NCI-H1436 (cell line): Measurements from ENCODE around the gene CAPN5.
A peak's percentile ranks its signal among the peaks of the same experiment; 100 is the strongest.

Experiments used
- DNase-seq: peaks from one replicate; lab custom pipeline; 2025; lab: John Stamatoyannopoulos, UW

The CAPN5 gene

GRCh38 chr11:77065878-77066228 lies 918 bp upstream of the CAPN5 start:
- DNase-seq = peak; percentile 12

- DNase-seq = no peak
Observed at GRCh38 chr11:77067861-77068443, 1.2 kb downstream of the CAPN5 start.

GRCh38 chr11:77068457-77069335 lies 1.9 kb downstream of the CAPN5 start:
- no peak for DNase-seq

GRCh38 chr11:77069336-77069968 lies 2.7 kb downstream of the CAPN5 start:
- DNase-seq = peak; percentile 4

- no peak for DNase-seq
Observed at GRCh38 chr11:77069969-77070582, 3.3 kb downstream of the CAPN5 start.

DNA sequence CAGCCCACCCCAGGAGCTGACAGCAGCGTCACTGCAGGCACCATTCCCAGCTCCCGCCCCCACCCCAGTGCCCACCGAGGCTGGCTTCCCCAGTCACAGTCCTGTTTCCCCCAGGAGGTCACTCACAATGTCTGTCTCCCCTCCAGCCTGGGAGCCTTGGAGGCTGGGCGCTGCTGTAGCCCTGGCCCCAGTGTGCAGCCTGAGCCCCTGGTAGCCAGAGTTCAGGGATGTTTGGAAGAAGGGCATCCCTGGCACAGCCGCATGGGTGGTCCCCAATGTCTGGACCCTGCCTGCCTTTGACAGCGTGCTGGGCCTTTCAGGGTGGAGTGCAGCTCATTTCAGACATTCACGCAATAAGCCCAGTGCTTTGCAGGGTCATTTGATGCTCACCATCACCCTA lies 4.3 kb downstream of the CAPN5 start:
- no peak for DNase-seq

- DNase-seq = no peak
Observed at GRCh38 chr11:77071671-77072605, 5.2 kb downstream of the CAPN5 start.

GRCh38 chr11:77072851-77073327 lies 6.1 kb downstream of the CAPN5 start:
- no peak for DNase-seq

GRCh38 chr11:77073328-77074001 lies 6.7 kb downstream of the CAPN5 start:
- no peak for DNase-seq

GRCh38 chr11:77074205-77074604 lies 7.4 kb downstream of the CAPN5 start:
- DNase-seq = no peak

DNA sequence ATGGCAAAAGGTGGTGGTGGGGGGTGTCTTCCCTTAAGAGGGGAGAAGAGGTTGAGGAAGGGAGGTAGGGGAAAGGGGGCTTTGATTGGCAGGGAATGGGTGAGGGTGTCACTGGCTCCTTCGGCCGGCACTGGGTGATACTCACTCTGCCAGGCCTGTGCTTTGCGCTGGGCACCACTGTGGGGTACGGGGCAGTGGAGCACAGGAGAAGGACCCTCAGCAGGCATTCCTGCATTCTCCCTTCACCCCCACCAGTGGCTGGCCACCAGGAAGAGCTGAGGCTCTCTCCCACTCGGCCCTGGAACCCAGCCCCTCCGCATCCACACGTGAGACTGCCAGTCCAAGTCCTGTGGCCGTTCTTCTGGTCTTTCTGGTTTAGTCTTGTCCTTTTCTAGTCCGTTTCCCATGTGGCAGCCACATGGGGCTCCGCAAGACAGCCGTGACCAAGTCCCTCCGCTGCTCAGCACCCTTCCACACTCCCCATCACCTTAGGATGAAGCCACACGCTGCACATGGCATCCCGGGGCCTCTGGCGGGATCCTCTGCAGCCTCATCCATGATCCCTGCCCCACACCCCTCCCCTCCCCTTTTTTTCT lies 8.0 kb downstream of the CAPN5 start:
- DNase-seq = no peak

- no peak for DNase-seq
Observed at GRCh38 chr11:77075425-77075905, 8.7 kb downstream of the CAPN5 start.

DNA sequence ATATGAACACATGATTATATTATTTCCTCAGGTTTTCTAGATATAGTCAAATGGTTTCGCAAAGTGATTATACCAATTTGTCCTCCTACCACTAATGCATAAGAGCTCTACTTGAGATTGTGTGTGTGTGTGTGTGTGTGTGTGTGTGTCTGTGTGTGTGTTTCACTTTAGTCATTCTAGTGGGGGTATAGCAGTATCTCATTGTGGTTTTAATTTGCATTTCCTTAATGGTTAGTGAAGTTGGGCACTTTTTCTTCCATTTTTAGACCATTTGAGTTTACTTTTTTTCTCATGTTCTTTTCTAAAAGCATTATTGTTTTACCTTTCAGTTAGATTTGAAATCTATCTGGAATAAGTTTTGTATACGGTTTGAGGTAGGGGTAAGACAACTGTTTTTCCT lies 12.9 kb downstream of the CAPN5 start:
- DNase-seq = no peak

GRCh38 chr11:77080643-77081210 lies 14.0 kb downstream of the CAPN5 start:
- DNase-seq = no peak

- DNase-seq = no peak
Observed at GRCh38 chr11:77081381-77081851, 14.6 kb downstream of the CAPN5 start.

DNA sequence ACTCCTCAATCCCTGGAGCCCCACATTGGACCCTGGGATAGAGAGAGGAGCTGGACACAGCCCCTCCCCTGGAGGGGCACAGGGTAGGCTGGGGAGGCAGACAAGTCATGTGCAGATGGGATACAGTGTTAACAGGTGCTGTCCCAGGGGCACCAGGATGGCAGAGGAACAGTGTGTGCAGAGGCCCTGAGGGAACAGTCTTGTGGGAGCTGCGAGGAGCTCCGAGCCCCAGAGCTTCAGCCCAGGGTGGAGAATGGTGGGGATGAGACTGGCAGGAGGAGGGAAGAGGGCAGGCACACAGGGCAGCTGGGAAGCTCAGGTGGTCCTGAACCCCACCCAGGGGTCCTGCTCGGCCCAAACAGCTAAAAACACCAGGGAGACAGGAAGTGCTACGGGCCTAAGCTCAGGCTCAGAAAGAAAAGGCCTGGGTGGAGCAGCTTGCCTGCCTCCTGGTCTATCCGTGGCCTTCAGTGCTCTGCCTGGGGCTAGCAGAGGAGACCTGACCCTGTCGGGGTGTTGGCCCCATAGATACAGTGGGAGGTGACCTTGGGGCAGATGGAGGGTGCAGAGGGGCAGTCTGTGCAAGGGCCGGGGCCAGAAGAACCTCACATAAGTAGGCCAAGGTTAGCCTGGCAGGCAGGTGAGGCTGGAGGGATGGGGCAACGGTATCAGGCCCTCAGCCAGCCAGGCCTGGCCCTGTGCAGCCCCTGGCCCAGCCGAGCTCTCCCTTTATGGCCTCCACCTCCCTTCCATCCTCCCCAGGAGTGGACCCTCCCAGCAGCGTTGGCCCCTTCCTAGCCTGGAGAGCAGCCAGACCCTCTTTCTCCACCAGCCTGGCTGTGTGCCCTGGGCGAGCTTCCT lies 15.4 kb downstream of the CAPN5 start:
- no peak for DNase-seq

- no peak for DNase-seq
Observed at GRCh38 chr11:77082838-77083565, 16.2 kb downstream of the CAPN5 start.

DNA sequence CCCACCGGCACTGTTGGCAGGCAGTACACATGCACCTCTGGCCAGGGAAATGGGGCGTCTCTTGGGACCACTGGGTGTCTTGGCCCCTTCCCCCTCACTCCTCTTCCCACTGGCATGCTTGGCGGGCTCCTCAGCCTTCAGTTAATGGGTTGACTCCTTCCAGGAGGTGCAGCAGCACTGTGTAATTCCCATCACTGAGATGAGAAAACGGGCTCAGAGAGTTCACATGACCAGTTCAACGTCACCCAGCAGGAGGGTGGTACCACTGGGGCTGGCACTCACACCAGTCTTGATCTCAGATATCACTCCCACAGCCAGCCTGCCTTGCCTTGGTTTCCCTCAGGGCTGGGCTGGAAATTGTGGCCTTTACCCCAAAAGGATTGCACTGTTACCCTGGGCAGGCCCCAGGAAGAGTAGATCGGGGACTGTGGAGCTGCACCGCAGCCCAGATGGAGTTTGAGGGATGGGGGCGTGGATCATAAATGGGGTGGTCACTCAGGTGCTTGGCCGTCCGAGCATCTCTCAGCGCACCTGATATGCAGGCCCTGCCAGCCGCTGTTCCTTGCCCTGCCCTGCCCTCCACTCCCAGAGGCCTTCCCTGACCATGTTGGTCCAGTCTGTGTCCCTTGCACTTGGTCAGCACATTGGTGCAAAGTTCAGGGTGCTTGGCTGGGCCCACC lies 16.9 kb downstream of the CAPN5 start:
- DNase-seq = no peak
